NT2/D1 (cell line): ENCODE measurements around the gene CFB.
"Not testable (repeated sequence)": the region's sequence is repeated elsewhere in the genome, so short reads cannot be mapped to it uniquely, and the experiment has no call there.

Experiments
- DNase-seq: peaks from one replicate; pipeline ENCODE4 v3.0.0-alpha.2; 2011; ENCODE audit warnings: low read depth, low spot score
- H3K27me3 ChIP-seq: 2 replicates; pipeline ENCODE4 v1.6.0; 2011; ENCODE audit warnings: mild to moderate bottlenecking; ENCODE audit not compliant: insufficient read length, insufficient read depth
- H3K36me3 ChIP-seq: 2 replicates; pipeline ENCODE4 v1.6.1; 2011; ENCODE audit warnings: mild to moderate bottlenecking, low read length, mixed read lengths; ENCODE audit not compliant: insufficient read depth, insufficient read length
- H3K4me1 ChIP-seq: 2 replicates; pipeline ENCODE4 v1.5.1; 2011; ENCODE audit not compliant: insufficient read depth, insufficient read length
- H3K4me3 ChIP-seq: 2 replicates; pipeline ENCODE4 v1.5.1; 2011; ENCODE audit warnings: low read depth; ENCODE audit not compliant: insufficient read length
- H3K9ac ChIP-seq: 2 replicates; pipeline ENCODE4 v1.6.0; 2011; ENCODE audit warnings: low read depth; ENCODE audit not compliant: insufficient read length
- H3K9me3 ChIP-seq: 2 replicates; pipeline ENCODE4 v1.5.1; 2011; ENCODE audit warnings: mild to moderate bottlenecking, low read length; ENCODE audit not compliant: insufficient read depth
- SUZ12 ChIP-seq: IDR thresholded peaks from 2 replicates; pipeline ENCODE4 v1.6.1; 2011; ENCODE audit not compliant: insufficient read length, insufficient read depth; ENCODE audit errors: extremely low read depth
- YY1 ChIP-seq: IDR thresholded peaks from 2 replicates; pipeline ENCODE4 v1.6.1; 2011; ENCODE audit not compliant: insufficient read length, insufficient read depth
- ZNF274 ChIP-seq: IDR thresholded peaks from 2 replicates; pipeline ENCODE4 v1.6.1; 2011; ENCODE audit warnings: mild to moderate bottlenecking, low read depth, low read length

The CFB gene

GRCh38 chr6:31969712-31970603 is 24.1 kb downstream of the CFB start:
- no peak for DNase-seq
- H3K9ac ChIP-seq = no peak overlapping the region
- no peak for TF ChIP-seq SUZ12
- TF ChIP-seq YY1 = no peak
- no peak for TF ChIP-seq ZNF274
- H3K4me3 ChIP-seq = no peak overlapping the region
- no peaks in the 10 kb centered on the region for H3K9me3 ChIP-seq
- no peaks in the 10 kb centered on the region for H3K27me3 ChIP-seq
- no peaks in the 10 kb centered on the region for H3K4me1 ChIP-seq
- H3K36me3 ChIP-seq = peaks cover 67% of the 10 kb centered on the region

GRCh38 chr6:31970604-31971271 is 24.8 kb downstream of the CFB start:
- DNase-seq = no peak
- Histone ChIP-seq H3K9ac (no peak overlapping the region), H3K4me3 (no peak overlapping the region), H3K4me1 (no peaks in the 10 kb centered on the region), H3K36me3 (peaks cover 59% of the 10 kb centered on the region), H3K27me3 (no peaks in the 10 kb centered on the region), H3K9me3 (no peaks in the 10 kb centered on the region)
- TF ChIP-seq SUZ12 = no peak
- TF ChIP-seq YY1 = no peak
- no peak for TF ChIP-seq ZNF274

GRCh38 chr6:31971279-31971992 is 25.5 kb downstream of the CFB start:
- Histone ChIP-seq H3K36me3 (peaks cover 52% of the 10 kb centered on the region), H3K4me3 (peak overlapping the region; percentile 76), H3K9ac (peak overlapping the region; percentile 74), H3K4me1 (no peaks in the 10 kb centered on the region), H3K27me3 (no peaks in the 10 kb centered on the region), H3K9me3 (no peaks in the 10 kb centered on the region; the same call in 1 of the 2 replicates)
- DNase-seq = no peak
- TF ChIP-seq YY1 = no peak
- no peak for TF ChIP-seq ZNF274
- no peak for TF ChIP-seq SUZ12

- Histone ChIP-seq H3K4me1 (no peaks in the 10 kb centered on the region), H3K36me3 (peaks cover 45% of the 10 kb centered on the region), H3K27me3 (no peaks in the 10 kb centered on the region), H3K9ac (peak within 1 kb of the TSS; percentile 79), H3K9me3 (peaks cover 5% of the 10 kb centered on the region; the same call in 1 of the 2 replicates), H3K4me3 (peak within 1 kb of the TSS; percentile 76)
- no peak for TF ChIP-seq YY1
- peak; percentile 92 for DNase-seq
Measured at GRCh38 chr6:31971993-31972708, 26.3 kb downstream of the CFB start, which contains the start of gene DXO. DXO (minus strand) TSS chr6:31972138; CDS start chr6:31971675, 463 bp downstream.

GRCh38 chr6:31972709-31973350 is 26.9 kb downstream of the CFB start:
- H3K4me1 ChIP-seq = no peaks in the 10 kb centered on the region
- peak overlapping the region; percentile 79 for H3K9ac ChIP-seq
- DNase-seq = no peak
- peaks cover 5% of the 10 kb centered on the region; the same call in 1 of the 2 replicates for H3K9me3 ChIP-seq
- H3K4me3 ChIP-seq = peak overlapping the region; percentile 76
- no peaks in the 10 kb centered on the region for H3K27me3 ChIP-seq
- peaks cover 38% of the 10 kb centered on the region for H3K36me3 ChIP-seq
- no peak for TF ChIP-seq YY1
- no peak for TF ChIP-seq ZNF274

- DNase-seq, H3K9me3 ChIP-seq: not testable (repeated sequence)
Measured at GRCh38 chr6:31976065-31976464, 30.2 kb downstream of the CFB start.

More at GRCh38 chr6:31976065-31976464, 30.2 kb downstream of the CFB start:
- H3K27me3 ChIP-seq, H3K9ac ChIP-seq, H3K4me1 ChIP-seq, H3K4me3 ChIP-seq: not testable (repeated sequence)
- peaks cover 20% of the 10 kb centered on the region for H3K36me3 ChIP-seq
